HG03439 (cell line): ENCODE results near the gene CMIP.

Experiments used
- ATAC-seq: cut with Tn5 transposase; IDR thresholded peaks from one replicate; pipeline ENCODE4 v1.9.1; 2021; ENCODE audit warnings: mild to moderate bottlenecking, moderate library complexity; ENCODE audit not compliant: unreplicated experiment

The CMIP gene

DNA sequence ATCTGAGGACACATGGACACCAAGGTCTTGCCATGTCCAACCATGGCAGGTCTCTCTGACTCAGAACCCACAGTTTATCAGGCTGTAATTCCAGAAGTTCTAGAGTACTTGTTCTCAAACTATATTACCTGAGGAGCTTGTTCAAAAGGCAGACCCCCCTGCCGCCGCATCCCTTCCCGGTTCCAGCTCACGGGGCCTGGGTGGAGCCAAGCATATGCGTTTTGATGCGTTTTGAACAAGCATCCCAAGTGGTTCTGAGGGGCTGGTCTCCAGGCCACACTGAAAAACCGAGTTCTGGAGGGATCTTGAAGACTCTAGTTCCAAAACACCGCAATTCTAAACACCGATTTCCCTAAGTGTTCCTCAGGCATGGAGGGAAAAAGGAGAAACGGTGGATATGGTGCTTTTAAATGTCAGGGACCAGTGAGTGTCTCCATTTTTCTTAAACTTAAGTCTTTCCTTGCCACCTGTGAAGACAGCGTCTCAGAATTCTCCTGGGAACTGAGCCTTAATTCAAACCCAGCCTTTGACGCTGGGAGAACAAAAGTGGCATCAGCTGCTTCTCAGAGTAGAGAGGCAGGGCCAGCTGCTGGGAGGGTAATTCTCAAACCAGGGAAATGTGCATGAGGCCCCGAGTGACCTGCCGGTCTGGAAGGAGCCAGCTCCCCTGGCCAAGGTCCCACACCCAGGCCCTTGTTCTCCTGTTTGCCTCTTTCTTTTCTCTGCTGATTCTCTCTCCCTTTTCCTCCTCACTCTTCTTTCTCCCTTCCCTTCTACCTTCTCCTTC, 250.1 kb downstream of the CMIP start:
- ATAC-seq: no peak

DNA sequence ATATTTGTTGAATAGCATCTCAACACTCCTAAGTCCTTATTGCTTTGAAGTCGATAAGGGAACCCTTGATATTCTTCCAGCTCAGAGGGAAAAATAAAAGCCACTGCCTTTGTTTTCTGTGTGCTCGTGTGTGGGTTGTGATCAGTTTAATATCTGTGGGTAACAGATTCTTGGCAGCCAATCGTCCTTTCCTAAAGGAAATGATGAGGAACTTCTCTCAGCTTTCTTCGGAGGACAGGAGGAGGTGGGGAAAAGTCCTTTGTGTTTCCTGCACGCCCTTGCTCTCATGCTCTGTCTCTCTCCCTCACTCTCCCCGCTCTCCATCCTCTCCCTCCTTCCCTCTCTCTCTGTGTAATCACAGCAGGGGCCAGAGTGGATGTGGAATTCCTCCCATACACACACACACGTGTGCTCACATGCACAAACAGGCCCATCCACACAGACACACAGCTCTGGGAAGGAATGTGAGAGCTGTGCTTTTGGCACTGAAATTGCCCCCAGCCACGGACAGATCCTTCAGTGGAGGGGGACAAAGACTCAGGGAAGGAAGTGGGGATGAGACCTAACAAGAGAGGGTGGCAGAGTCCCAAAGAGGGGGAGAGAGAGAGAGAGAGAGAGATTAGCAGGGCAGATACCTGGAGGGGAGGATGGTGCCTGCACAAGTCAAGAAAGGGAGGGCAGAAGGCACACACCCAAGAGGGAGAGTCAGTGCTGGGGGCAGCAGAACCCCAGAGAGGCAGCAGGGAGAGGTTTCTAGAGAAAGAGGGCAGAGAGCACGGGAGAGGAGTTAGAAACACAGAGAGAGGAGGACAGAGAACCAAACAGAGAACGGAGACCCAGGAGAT, 250.9 kb downstream of the CMIP start:
- ATAC-seq: no peak

DNA sequence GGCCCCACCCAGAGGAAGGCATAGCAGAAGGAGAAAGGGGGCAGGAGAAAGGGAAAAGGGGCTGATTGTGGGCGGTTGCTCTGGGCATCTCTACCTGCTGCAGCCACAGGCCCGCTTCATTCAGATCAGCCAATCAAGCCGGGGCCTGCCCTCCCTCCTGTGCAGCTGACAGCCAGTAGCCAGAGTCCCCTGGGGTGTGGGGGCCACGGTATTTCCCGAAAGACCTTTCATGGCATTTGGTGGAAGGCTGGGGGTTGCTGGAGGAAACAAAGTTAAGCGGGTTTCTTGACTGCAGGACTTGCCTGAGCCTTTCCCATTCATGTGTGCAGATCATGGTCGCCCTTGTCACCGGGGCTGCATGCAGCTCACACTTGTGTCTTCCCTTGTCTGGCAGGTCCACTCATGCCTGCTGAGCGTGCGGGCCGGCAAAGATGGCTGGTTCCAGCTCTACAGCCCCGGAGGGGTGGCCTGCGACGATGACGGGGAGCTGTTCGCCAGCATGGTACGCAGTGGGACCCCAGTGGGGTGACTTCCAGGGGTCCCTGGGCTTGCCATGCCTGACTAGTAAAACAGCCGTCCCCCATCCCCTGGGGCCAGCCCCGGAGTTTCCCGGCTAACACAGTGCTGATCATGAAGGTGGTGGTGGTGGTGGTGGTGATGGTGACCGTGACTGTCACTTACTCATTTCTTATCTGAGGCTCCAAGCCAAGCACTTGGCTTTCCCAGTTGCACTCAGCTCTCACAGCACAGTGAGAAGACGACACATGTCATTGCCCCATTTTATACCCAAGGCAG, 251.8 kb downstream of the CMIP start:
- ATAC-seq: no peak

DNA sequence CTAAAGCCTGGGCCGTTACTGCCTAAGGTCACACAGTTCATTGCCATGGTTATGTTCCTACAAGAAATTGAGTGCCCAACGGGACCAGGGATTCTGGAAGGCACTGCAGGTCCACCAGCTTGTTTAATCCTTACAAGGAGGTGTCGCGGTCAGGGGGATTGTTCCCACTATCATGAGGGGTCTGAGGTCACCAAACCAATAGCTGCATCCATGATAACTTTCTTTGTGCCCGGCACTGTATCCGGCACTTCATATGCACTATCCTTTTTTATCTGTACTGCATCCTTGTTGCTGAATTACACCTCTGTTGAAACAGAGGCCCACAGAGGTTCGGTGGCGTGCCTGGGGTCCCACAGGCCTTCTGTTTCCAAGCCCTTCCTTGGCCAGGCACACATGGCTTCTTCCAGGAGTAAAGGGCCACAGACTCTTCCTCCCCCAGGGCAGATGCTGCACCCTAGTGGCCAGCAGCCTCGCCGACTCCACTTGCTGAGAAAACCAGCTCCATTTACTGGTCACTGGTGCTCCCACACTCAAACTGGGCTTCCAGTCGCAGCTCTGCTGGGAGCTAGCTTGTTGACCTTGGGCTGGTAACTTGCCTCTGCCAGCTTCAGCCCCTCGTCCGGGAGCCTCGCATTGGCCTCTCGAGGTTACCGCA, 252.5 kb downstream of the CMIP start:
- ATAC-seq: no peak

DNA sequence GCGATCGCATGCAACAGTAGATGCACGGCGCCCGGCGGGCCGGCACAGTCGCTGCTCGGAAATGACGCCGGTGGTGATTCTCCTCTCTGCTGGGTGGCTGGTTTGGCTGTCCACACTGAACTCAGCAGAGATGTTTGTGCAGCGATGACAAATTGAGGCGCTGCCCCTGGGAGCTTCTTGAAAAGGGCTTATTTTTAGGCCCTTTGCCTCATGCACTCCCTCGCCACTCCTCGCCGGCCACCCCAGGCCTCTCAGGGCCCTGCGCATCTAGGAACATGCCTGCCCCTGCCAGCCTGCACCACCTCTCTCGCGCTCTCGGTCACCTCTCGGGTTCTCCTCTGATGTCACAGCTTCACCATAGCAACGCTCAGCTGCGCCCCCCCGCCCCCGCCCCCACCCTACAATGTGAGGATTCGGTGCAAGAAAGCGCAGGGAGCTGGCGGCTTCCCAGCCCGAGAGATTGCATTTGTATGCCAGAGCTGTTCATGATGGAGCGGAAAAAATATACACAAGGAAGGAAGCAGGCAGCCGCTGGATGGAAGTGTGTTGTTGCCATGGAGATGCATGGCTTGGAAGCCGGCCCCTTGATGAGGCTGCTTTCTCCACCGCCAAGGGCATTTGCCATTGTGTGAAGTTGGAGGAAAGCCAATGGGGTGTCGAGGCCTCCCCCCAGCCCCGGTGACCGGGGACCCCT, 253.2 kb downstream of the CMIP start:
- no peak for ATAC-seq

DNA sequence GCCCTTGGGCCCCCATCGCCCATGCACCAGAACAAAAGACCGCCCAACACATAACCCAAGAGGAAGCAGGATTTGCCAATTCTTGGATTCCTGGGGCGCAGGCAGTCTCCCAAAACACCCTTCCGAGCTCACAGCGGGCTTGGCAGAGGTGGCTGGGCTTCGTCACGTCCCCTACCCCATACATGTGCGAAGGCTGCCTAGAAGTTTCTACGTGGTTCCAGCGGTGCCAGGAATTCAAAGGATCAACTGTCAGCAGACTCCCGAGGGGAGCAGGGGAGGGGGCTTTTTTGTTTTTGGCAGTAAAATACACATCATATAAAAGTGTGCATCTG, 253.7 kb downstream of the CMIP start:
- no peak for ATAC-seq

DNA sequence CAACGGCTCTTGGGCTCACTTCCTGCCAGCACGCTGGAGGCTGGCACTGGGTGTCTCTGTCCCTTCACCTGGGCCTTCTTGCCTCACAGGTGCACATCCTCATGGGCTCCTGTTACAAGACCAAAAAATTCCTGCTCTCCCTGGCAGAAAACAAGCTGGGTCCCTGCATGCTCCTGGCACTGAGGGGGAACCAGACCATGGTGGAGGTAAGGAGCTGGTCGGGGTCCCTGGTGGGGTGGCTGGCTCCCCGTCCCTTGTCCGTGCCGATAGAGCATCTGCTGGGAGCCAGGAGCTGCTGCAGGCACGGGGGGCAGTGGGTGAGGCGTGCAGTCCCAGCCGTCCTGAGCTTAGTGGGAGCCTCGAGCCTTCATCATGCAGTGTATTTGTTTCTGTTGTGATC, 255.0 kb downstream of the CMIP start:
- ATAC-seq: no peak

DNA sequence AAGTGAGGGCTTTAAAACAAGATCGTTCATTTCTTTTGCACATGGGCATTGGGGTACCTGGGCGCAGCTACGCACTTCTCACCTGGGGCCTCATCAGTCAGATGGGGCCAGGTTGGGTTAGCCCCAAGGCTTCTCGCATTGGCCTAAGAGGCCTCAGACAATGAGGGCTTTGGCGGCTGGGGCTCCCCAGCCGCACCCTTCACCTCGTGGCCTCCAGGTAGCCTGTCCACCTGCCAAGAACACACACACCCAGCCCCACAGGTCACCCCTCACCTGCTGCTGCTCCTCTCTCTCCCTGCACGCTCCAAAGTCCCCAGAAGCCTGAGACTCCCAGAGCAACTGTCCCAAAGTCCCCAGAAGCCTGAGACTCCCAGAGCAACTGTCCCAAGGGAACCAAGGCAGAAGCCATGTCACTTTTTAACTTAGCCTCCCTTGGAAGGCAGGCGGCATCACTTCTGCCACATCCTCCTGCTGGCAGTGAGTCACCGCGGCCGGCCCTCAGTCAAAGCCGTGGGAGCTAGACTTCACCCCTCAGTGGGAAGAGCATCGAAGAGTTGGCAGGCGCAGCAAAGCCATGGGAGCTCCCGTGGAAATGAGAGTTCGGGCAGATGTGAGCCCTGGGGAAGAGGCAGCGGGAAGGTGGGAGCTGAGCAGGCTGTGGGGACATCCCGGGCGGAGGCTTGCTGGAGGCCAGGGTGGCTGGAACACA, 255.6 kb downstream of the CMIP start:
- no peak for ATAC-seq

DNA sequence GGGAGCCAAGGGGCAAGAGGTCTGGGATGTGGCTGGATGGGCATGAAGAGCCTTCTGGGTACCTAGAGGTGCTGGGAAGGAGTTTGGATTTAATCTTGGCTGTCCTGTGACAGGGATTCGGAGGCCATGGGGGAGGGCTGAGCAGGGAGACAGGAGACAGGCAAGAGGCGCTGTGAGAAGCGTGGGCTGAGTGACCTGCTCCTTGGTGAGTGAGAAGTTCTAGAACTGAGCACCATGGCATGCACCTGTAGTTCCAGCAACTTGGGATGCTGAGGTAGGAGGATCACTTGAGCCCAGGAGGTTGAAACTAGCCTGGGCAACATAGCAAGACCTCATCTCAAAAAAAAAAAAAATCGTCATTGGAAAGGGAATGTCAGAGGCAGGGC, 256.2 kb downstream of the CMIP start:
- no peak for ATAC-seq

DNA sequence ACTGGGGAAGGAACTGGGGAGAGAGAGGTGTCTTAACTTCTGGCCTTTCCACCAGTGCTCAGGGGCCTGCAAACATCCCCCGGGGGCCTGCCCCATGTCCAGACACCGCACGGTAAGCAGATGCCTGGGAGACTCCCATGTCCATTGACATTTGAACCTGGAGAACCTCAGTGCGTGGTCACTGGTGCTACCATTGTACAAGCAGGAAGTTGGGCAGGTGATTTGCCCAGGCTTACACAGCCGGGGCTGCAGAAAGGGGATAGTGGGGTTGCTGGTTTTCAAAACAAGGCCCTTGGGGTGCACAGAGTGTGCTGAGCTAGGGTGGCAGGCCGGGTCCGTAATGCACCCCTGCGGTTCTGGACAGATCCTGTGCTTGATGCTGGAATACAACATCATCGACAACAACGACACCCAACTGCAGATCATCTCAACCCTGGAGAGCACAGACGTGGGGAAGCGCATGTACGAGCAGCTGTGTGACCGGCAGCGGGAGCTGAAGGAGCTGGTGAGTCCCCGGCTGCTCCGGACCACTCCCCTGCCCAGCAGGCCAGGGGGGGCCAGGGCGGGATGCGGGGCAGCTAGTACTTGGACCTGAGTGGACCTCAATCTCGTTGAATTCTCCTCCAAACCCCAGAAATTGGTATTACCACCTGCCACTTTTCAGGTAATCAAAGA, 256.8 kb downstream of the CMIP start:
- ATAC-seq: no peak

DNA sequence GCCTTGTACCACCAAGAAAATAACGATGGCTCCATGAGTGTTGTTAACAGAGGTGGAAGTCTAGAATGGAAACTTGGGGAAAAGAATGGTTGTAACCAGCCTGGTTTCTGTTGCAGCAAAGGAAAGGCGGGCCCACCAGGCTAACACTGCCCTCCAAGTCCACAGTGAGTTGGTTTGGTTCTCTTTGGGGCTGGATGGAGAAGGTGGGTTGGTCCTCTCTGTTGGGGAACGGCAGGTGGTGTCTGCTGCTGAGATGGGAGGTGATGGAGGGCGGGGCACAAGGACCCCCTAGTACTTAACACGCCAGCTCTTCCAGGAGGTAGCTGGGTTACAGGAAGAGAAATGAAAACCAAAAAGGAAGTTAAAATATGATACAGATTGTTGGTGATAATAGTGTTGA, 257.9 kb downstream of the CMIP start:
- no peak for ATAC-seq

DNA sequence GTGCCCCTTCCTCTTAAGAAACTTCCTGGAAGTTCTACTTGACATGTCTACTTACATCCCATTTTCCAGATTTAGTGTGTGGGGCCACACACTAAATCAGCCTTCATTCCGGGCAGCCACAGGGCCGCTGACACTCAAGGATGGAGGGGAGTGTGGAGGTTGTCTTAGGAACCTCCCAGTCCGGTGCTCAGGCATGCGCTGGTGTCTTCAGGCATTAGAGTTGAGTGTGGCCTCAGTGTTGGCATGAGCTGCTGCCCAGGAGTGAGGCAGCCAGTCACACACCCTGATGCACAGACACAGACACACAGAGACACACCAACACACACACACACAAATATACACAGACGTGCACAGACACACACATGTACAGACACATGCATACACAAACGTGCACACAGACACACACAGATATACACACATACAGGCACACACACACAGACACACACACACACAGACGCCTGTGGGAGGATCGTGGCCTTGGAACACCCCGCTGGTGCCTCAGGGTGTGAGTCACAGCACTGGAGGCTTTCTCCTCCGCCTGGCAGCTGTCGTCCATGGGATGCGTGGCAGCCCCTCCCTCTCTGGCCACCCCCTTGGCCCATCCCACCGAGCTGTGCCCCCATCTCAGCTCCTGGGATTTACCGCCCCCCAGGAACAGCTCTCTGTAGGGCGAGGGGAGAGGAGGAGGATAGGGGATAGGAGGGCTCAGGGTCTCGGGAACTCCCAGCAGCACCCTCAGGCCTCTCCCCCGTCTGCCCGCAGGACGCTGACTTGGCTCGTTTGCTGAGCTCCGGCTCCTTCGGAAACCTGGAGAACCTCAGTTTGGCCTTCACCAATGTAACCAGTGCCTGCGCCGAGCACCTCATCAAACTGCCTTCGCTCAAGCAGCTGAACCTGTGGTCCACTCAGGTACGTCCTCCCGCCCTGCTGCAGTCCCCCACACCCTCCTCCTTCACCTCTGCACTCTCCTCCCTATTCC, 258.9 kb downstream of the CMIP start:
- no peak for ATAC-seq

DNA sequence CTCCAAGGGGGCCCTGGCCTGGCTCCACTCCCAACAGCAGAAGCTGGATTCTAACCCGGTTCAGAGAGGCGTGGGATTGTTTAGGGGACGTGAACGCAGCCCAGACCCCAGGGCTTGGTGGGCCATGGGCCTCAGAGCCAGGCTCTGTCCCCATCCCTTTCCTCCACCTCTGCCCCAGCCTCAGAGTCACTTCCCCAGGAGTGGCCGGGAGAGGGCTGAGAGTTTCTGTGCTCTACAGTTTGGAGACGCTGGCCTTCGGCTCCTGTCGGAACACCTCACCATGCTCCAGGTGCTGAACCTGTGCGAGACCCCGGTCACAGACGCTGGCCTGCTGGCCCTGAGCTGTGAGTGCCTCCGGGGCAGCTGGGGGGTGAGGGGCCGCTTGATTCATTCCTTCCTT, 260.7 kb downstream of the CMIP start:
- ATAC-seq: no peak

DNA sequence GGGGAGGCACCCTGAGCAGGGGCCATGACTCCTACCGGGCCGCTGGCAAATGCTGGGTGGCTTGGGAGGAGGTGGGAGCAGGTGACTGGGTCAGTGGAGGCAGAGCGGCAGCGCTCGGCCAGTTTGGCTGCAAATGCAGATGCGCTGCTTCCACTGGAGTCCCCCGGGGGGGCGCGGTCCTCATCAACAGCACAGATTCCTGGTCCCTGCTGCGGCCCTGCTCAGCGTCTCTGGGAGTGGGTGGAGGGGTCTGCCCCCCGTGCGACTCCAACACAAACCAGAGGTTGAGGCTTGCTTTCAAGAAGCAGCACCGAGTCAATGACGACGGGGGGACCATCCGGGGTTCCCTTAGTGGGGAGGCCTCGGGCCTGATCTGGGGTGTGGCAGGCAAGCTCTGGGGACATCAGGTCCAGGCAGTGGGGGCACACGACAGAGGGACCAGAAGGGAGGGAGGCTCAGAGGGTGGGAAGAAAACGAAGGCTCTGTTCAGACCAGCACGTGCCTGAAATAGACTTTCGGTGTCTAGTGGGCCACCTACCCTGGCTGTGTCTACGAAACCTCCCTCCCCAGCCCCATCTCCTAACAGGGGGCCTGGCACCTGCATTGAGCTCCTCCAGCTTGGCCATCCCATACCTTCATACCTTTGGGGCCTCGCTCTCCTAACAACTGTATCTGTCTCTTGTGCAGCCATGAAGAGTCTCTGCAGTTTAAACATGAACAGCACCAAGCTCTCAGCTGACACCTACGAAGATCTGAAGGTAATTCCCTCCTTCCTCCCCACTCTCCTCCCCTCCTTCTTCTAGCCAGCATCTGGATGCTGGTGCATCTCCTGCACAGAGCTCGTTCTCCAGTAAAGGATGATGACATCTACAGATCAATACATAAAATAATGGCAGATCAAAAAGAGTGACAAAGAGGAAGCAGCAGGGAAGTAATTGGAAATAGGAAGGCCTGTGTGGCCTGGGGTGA, 262.0 kb downstream of the CMIP start:
- no peak for ATAC-seq

DNA sequence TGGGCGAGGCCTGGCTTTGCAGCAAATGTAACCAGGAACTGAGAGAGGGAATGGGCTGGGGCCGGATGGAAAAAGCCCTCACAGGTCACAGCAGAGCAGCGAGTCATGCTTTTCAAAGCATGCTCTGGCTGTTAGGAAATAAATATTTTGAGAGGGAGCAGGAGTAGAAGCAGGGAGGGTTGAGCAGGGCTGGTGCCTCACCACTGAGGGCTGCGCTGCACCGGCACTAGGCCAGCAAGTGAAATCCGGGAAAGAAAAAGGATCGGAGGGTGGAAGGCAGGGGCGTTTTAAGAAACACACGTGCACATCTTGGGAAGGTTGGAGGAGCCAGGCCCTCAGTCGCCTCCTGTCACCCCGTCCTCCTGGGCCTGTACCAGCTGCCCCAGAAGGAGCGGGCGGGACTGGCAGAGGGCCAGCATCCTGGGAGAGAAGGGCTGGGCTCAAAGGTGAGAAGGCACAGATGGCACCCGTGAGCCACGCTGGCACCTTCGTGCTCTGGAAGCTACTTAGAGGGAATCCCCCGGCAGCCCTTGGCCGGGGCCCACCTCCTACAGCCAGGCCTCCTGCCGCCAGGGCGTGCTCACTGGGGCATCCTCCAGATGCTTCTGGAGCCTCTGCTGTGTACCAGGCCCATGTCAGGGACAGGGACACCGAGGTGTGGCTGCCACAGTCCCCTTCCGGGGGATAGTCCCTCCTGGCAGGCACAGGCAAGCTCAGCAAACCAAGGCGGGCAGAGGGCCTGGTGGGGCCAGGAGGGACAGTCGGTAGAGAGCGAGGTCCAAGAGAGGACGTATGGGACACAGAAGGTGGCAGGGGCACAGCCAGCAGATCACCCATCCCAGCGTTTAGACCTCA, 263.0 kb downstream of the CMIP start:
- no peak for ATAC-seq
